ENCODE measurements around the gene FSCN2. TPM values are rescaled to one million over a fixed set of nuclear protein-coding genes. Genes with fewer than 3 reads are reported as not detected.
A peak's percentile ranks its signal among the peaks of the same experiment; 100 is the strongest.

Gene FSCN2
- total RNA-seq, 1 experiment from 2014 or later, result 2.9 TPM

DNA sequence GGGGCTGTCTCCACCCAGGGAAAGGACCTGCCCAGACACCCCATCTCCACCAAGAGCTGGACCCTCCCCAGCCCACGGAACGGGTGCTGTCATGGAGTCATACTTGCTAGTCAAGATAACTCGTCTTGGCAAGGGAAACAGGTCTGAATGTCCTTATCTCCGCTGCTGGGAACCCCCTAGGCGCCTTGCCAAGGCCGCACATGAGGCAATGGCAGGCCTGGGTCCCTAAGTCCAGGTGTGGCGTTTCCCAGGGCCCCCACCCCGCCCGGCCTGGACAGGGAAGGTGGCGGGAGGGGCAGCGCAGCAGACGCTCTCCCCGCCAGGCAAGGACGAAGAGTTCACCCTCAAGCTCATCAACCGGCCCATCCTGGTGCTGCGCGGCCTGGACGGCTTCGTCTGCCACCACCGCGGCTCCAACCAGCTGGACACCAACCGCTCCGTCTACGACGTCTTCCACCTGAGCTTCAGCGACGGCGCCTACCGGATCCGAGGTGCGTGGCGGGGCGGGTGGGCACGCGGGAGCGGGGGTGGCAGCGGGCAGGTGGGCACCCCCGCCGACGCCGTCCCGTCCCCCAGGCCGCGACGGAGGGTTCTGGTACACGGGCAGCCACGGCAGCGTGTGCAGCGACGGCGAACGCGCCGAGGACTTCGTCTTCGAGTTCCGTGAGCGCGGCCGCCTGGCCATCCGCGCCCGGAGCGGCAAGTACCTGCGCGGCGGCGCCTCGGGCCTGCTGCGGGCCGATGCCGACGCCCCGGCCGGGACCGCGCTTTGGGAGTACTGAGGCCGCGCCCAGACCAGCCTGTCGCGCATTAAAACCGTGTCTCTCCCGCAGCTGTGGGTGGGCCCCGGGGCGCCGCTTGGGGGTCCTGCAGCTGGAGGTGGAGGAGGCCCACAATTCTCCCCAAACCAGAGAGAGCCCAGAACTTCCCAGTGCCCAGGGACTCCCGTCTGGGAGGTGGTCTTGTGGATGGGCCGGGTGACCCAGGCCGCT lies 8.4 kb downstream of the FSCN2 start:
- Mint-ChIP-seq H3K36me3 (ENCODE audit: insufficient read depth, unreplicated experiment) (peaks cover 39% of the 10 kb centered on the region), H3K9me3 (ENCODE audit: unreplicated experiment) (no peaks in the 10 kb centered on the region), H3K4me1 (ENCODE audit: low read depth, unreplicated experiment) (peaks cover 6% of the 10 kb centered on the region), H3K4me3 (ENCODE audit: unreplicated experiment) (no peak overlapping the region), H3K27me3 (ENCODE audit: insufficient read depth, unreplicated experiment) (no peaks in the 10 kb centered on the region), H3K27ac (ENCODE audit: unreplicated experiment) (no peak overlapping the region)
- DNase-seq, result no peak
- no peak overlapping the region for H3K4me3 ChIP-seq (ENCODE audit: low read depth, low read length)
- no peaks in the 10 kb centered on the region for H3K9me3 ChIP-seq
- TF ChIP-seq CTCF (IDR thresholded peaks at IDR 0.05; ENCODE audit: insufficient read depth in 1 of 2, low read depth in 1 of 2, low read length in 1 of 2, severe bottlenecking in 1 of 2, unreplicated experiment in 1 of 2), result no peak
- H3K36me3 ChIP-seq (ENCODE audit: control insufficient read depth, insufficient read depth, low read length), result no peaks in the 10 kb centered on the region; the same call in none of the 2 replicates
- CTCF ChIA-PET, result interaction anchor here (0.6 kb wide), 2 partner anchors 14 to 104 kb away, joined by 3 read pairs; no protein-coding TSS in a partner anchor
- intact Hi-C loops (cut with micrococcal nuclease; ENCODE audit: unreplicated experiment), result no loop called here
- H3K4me1 ChIP-seq, result peaks cover 16% of the 10 kb centered on the region; the same call in 1 of the 2 replicates
- POLR2A ChIA-PET, result interaction anchor here (0.6 kb wide), 1 partner anchor 44 kb away, joined by 3 read pairs; no protein-coding TSS in a partner anchor
- no peaks in the 10 kb centered on the region for H3K27me3 ChIP-seq (replicated peaks; ENCODE audit: control insufficient read depth, insufficient read depth, low read length)
- no TSS peak for BruUV-seq (replicated peaks)

DNA sequence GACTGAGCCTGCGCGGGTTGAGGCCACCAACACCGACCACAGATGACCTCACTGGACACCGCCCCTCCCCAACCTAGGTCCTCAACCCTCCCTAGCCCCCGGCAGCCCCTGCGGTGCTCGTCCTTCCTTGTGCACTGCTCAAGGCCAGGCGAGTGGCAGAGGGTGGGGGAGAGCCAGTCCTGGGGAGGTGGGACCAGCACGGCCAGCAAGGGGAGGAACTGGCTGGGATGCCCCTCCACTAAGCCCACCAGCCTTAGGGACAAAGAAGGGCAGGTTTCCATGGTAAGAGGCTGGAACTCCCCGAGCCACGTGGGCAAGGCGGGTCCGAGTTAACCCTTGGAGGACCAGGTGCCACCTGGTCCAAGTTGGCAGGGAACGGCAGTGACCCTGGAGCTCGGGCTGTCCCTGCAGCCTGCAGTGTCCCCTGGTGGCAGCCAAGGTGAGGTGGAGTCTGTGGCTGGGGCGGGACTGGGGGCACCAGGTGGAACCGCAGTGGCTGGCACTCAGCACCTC lies 9.2 kb downstream of the FSCN2 start:
- Histone ChIP-seq H3K36me3 (ENCODE audit: control insufficient read depth, insufficient read depth, low read length) (no peaks in the 10 kb centered on the region; the same call in none of the 2 replicates), H3K4me3 (ENCODE audit: low read depth, low read length) (no peak overlapping the region), H3K9me3 (no peaks in the 10 kb centered on the region), H3K4me1 (peaks cover 16% of the 10 kb centered on the region; the same call in 1 of the 2 replicates), H3K27me3 (replicated peaks; ENCODE audit: control insufficient read depth, insufficient read depth, low read length) (no peaks in the 10 kb centered on the region)
- peaks cover 6% of the 10 kb centered on the region for H3K4me1 Mint-ChIP-seq (ENCODE audit: low read depth, unreplicated experiment)
- H3K36me3 Mint-ChIP-seq (ENCODE audit: insufficient read depth, unreplicated experiment), result peaks cover 41% of the 10 kb centered on the region
- no TSS peak for BruUV-seq (replicated peaks)
- intact Hi-C loops (cut with micrococcal nuclease; ENCODE audit: unreplicated experiment), result no loop called here
- POLR2A ChIA-PET, result no interaction called here
- no peak overlapping the region for H3K27ac Mint-ChIP-seq (ENCODE audit: unreplicated experiment)
- no peak overlapping the region for H3K4me3 Mint-ChIP-seq (ENCODE audit: unreplicated experiment)
- CTCF ChIA-PET, result interaction anchor here (0.6 to 1.1 kb wide), 4 partner anchors 15 to 139 kb away, joined by 3 to 5 read pairs (median 4); no protein-coding TSS in a partner anchor
- DNase-seq, result no peak
- peak; percentile 35 to 63 for TF ChIP-seq CTCF (IDR thresholded peaks at IDR 0.05; ENCODE audit: insufficient read depth in 1 of 2, low read depth in 1 of 2, low read length in 1 of 2, severe bottlenecking in 1 of 2, unreplicated experiment in 1 of 2)
- no peaks in the 10 kb centered on the region for H3K27me3 Mint-ChIP-seq (ENCODE audit: insufficient read depth, unreplicated experiment)
- H3K9me3 Mint-ChIP-seq (ENCODE audit: unreplicated experiment), result no peaks in the 10 kb centered on the region

DNA sequence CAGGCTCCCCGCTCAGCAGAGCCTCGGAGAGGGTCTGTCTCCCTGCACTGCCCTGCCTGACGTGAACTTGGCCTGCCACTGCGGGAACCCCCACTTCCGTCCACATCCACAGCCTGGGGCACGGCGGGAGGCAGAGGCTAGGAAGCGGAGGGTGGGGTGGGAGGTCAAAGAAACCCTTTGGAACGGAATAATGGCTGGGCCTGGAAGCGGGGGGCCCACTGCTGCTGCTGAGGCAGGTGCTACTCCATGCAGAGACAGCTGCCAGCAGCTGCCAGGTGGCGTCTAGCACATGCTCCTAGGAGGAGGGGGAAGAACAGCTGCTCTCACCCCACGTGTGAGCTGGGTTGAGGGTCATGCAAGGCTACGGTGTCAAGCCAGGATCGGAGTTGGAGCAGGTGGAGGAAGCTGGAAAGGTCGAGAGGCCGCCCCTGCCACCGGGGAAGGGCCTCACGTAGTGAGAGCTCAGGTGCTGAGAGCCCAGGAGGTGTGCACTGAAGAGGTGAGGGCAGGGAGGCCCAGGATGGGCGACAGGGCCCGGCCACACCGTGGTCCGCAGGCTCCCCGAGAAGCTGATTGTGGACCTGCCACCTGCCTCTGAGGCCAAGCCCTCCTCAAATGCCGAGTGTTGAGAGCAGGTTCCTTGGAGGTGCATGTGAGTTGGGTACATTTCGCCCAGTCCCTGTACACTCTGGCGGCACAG lies 9.8 kb downstream of the FSCN2 start:
- intact Hi-C loops (cut with micrococcal nuclease; ENCODE audit: unreplicated experiment), result no loop called here
- peaks cover 16% of the 10 kb centered on the region; the same call in 1 of the 2 replicates for H3K4me1 ChIP-seq
- no peaks in the 10 kb centered on the region for H3K9me3 Mint-ChIP-seq (ENCODE audit: unreplicated experiment)
- H3K36me3 Mint-ChIP-seq (ENCODE audit: insufficient read depth, unreplicated experiment), result peaks cover 41% of the 10 kb centered on the region
- no peak overlapping the region for H3K4me3 Mint-ChIP-seq (ENCODE audit: unreplicated experiment)
- no peaks in the 10 kb centered on the region for H3K9me3 ChIP-seq
- H3K4me3 ChIP-seq (ENCODE audit: low read depth, low read length), result no peak overlapping the region
- no peaks in the 10 kb centered on the region; the same call in none of the 2 replicates for H3K36me3 ChIP-seq (ENCODE audit: control insufficient read depth, insufficient read depth, low read length)
- no peak overlapping the region for H3K27ac Mint-ChIP-seq (ENCODE audit: unreplicated experiment)
- H3K27me3 Mint-ChIP-seq (ENCODE audit: insufficient read depth, unreplicated experiment), result no peaks in the 10 kb centered on the region
- H3K27me3 ChIP-seq (replicated peaks; ENCODE audit: control insufficient read depth, insufficient read depth, low read length), result no peaks in the 10 kb centered on the region
- ChIA-PET POLR2A (interaction anchor here (0.5 kb wide), 1 partner anchor 30 kb away, joined by 8 read pairs; no protein-coding TSS in a partner anchor), CTCF (interaction anchor here (0.7 to 1.1 kb wide), 3 partner anchors 15 to 139 kb away, joined by 3 to 5 read pairs (median 4); no protein-coding TSS in a partner anchor)
- no TSS peak for BruUV-seq (replicated peaks)
- peaks cover 6% of the 10 kb centered on the region for H3K4me1 Mint-ChIP-seq (ENCODE audit: low read depth, unreplicated experiment)
- TF ChIP-seq CTCF (IDR thresholded peaks at IDR 0.05; ENCODE audit: insufficient read depth in 1 of 2, low read depth in 1 of 2, low read length in 1 of 2, severe bottlenecking in 1 of 2, unreplicated experiment in 1 of 2), result peak in 1 of 2 experiments; percentile 5
- DNase-seq, result no peak
